Transverse colon (tissue), 4 donors: ENCODE measurements around the gene MRPS6. TPM values are rescaled to one million over a fixed set of nuclear protein-coding genes. Genes with fewer than 3 reads are reported as not detected.

Source experiments
- DNase-seq: peaks from one replicate; pipeline ENCODE4 v3.0.0-alpha.2; 2019
- H3K27ac ChIP-seq, 4 donors: fragments of 200-600 bp; sonication (generic); 2 replicates each; pipeline ENCODE4 v1.5.1; 2016 to 2018; ENCODE audit warnings: inconsistent platforms in 4 of 4
- H3K27me3 ChIP-seq: fragments of 200-600 bp; sonication (generic); 2 replicates; pipeline ENCODE4 v1.5.1; 2017; ENCODE audit warnings: inconsistent platforms
- H3K36me3 ChIP-seq, 4 donors: fragments of 200-600 bp; sonication (generic); 2 replicates each; pipeline ENCODE4 v1.5.1; 2017 to 2019; ENCODE audit warnings: inconsistent platforms in 4 of 4
- H3K4me1 ChIP-seq, 4 donors: fragments of 200-600 bp; sonication (generic); 2 replicates each; pipeline ENCODE4 v1.5.1; 2017 to 2020; ENCODE audit warnings: inconsistent platforms in 4 of 4
- H3K4me3 ChIP-seq, 4 donors: fragments of 200-600 bp; sonication (generic); 1 replicate in 1 of 4; 2 replicates in 3 of 4; pipeline versions ENCODE4 v1.5.1 to v1.6.1; 2017 to 2019; ENCODE audit warnings: inconsistent platforms in 4 of 4
- H3K9me3 ChIP-seq, 2 donors: fragments of 200-600 bp; sonication (generic); 2 replicates each; pipeline ENCODE4 v1.5.1; 2017 to 2019; ENCODE audit warnings: inconsistent platforms in 2 of 2
- CTCF ChIP-seq, 5 experiments: fragments of 200-600 bp in 3 of 5; fragments of 450-650 bp in 2 of 5; sonication (generic) in 3 of 5; IDR thresholded peaks; 1 replicate in 2 of 5; 2 replicates in 3 of 5; pipeline ENCODE4 v1.5.1; 2016 to 2017; ENCODE audit warnings: antibody characterized with exemption in 5 of 5, inconsistent platforms in 3 of 5, mild to moderate bottlenecking in 2 of 5, moderate library complexity in 1 of 5
- EP300 ChIP-seq: sonication (generic); formaldehyde crosslinking; IDR thresholded peaks from one replicate; pipeline ENCODE4 v1.6.1; 2017; ENCODE audit warnings: antibody characterized with exemption, low read depth
- POLR2A ChIP-seq: fragments of 450-650 bp; IDR thresholded peaks from one replicate; pipeline ENCODE4 v1.6.1; 2016; ENCODE audit warnings: antibody characterized with exemption, mild to moderate bottlenecking, moderate library complexity
- POLR2AphosphoS5 ChIP-seq, 3 donors: sonication (generic); formaldehyde crosslinking; IDR thresholded peaks; one replicate each; pipeline ENCODE4 v1.6.1; 2016; ENCODE audit warnings: antibody characterized with exemption in 3 of 3
- WGBS, 2 donors: methylation state at CpG; one replicate each; pipeline ENCODE4 v1.1.5; 2018; ENCODE audit warnings: low coverage in 1 of 2; 5-methylcytosine and 5-hydroxymethylcytosine counted together
- in situ Hi-C, 4 donors: fragments of 200-750 bp; cut with MboI; loops; one replicate each; pipeline versions ENCODE4 v1.15.0 to v1.15.1; 2017; ENCODE audit warnings: low sequenced_read_pairs in 3 of 4, low pct_ligation_motif_present in 1 of 4, low pct_unique_long_range_greater_than_20kb in 1 of 4
- intact Hi-C: fragments of 100-400 bp; cut with DNase I; formaldehyde crosslinking; loops from one replicate; pipeline ENCODE4 v1.15.1; 2023; ENCODE audit warnings: low total_unique reads
- total RNA-seq, 4 donors: library from RNA; depleted of rRNA; stranded (reverse); fragments of >200 nt; gene quantifications; one replicate each; pipeline ENCODE4 v1.1.0, GENCODE V29; 2016

The MRPS6 gene
- total RNA-seq, 4 donors from 2014 or later, result 27.9 to 59.1 (median 35.6) TPM

GRCh38 chr21:34116569-34116968 is 43.2 kb downstream of the MRPS6 start:
- Histone ChIP-seq H3K27ac (peak overlapping the region; percentile 46 to 68 (median 58)), H3K36me3 (no peaks in the 10 kb centered on the region), H3K27me3 (no peaks in the 10 kb centered on the region), H3K4me1 (peaks cover 11 to 28% (median 18%) of the 10 kb centered on the region in 4 donors), H3K4me3 (no peak overlapping the region), H3K9me3 (no peaks in the 10 kb centered on the region)
- in situ Hi-C loops, result no loop called here
- 47% methylated on average over 3 of the region's 3 CpGs; no CpG with 5 or more reads in 1 of the 2 donors for WGBS, 2 donors
- TF ChIP-seq EP300 (no peak), CTCF (IDR thresholded peaks at IDR 0.05) (no peak), POLR2A (no peak), POLR2AphosphoS5 (IDR thresholded peaks at IDR 0.05) (peak in 1 of 3 donors; percentile 56)
- DNase-seq, result peak; percentile 36
- intact Hi-C loops, result no loop called here

- Histone ChIP-seq H3K27ac (no peak overlapping the region), H3K36me3 (peaks cover 0 to 8% (median 0%) of the 10 kb centered on the region in 4 donors), H3K4me1 (peaks cover 8 to 37% (median 27%) of the 10 kb centered on the region in 4 donors), H3K27me3 (no peaks in the 10 kb centered on the region), H3K9me3 (no peaks in the 10 kb centered on the region), H3K4me3 (no peak overlapping the region)
- no peak for DNase-seq
- TF ChIP-seq POLR2A, result no peak
- TF ChIP-seq POLR2AphosphoS5 (IDR thresholded peaks at IDR 0.05), result no peak
- TF ChIP-seq CTCF (IDR thresholded peaks at IDR 0.05), result no peak
- TF ChIP-seq EP300, result no peak
- intact Hi-C loops (no loop called here), in situ Hi-C loops (no loop called here)
- 92 to 95% methylated on average over 2 of the region's 2 CpGs for WGBS, 2 donors
Measured at GRCh38 chr21:34120867-34121266, 47.5 kb downstream of the MRPS6 start.

- peaks cover 0 to 8% (median 0%) of the 10 kb centered on the region in 4 donors for H3K36me3 ChIP-seq
- in situ Hi-C loops (no loop called here), intact Hi-C loops (no loop called here)
- H3K27ac ChIP-seq, result peak overlapping the region in 2 of 4 donors; percentile 2 to 6
- H3K9me3 ChIP-seq, result no peaks in the 10 kb centered on the region
- DNase-seq, result peak; percentile 28
- no peak overlapping the region for H3K4me3 ChIP-seq
- no peaks in the 10 kb centered on the region for H3K27me3 ChIP-seq
- TF ChIP-seq EP300, result no peak
- peak in 1 of 3 donors; percentile 37 for TF ChIP-seq POLR2AphosphoS5 (IDR thresholded peaks at IDR 0.05)
- TF ChIP-seq POLR2A, result no peak
- no peak for TF ChIP-seq CTCF (IDR thresholded peaks at IDR 0.05)
- WGBS, 2 donors, result 62% methylated on average over 2 of the region's 2 CpGs
- H3K4me1 ChIP-seq, result peaks cover 11 to 38% (median 22%) of the 10 kb centered on the region in 4 donors
Measured at GRCh38 chr21:34122047-34122446, 48.7 kb downstream of the MRPS6 start.

GRCh38 chr21:34123609-34124008 is 50.2 kb downstream of the MRPS6 start:
- Histone ChIP-seq H3K9me3 (no peaks in the 10 kb centered on the region), H3K27ac (no peak overlapping the region), H3K36me3 (peaks cover 0 to 8% (median 0%) of the 10 kb centered on the region in 4 donors), H3K4me3 (no peak overlapping the region), H3K27me3 (no peaks in the 10 kb centered on the region), H3K4me1 (peaks cover 11 to 39% (median 24%) of the 10 kb centered on the region in 4 donors)
- 89 to 95% methylated on average over 8 of the region's 8 CpGs for WGBS, 2 donors
- in situ Hi-C loops (no loop called here), intact Hi-C loops (no loop called here)
- TF ChIP-seq POLR2A (no peak), EP300 (no peak), POLR2AphosphoS5 (IDR thresholded peaks at IDR 0.05) (no peak), CTCF (IDR thresholded peaks at IDR 0.05) (no peak)
- no peak for DNase-seq
